SK-N-SH treated with all-trans-retinoic acid at 6 μM for 48 hours (cell line): ENCODE data around the gene NAGLU.

Experiments
- ATAC-seq: fragments of 200-7000 bp; cut with Tn5 transposase; 3 replicates; pipeline ENCODE4 v1.9.1; 2020; ENCODE audit warnings: mild to moderate bottlenecking, moderate library complexity
- ARNTL ChIP-seq: fragments of 450-650 bp; formaldehyde crosslinking; IDR thresholded peaks from 2 replicates; pipeline ENCODE4 v1.5.0; 2020; ENCODE audit warnings: low read depth, mild to moderate bottlenecking, moderate library complexity, borderline replicate concordance
- BACH2 ChIP-seq: fragments of 250-450 bp; sonication (Bioruptor Pico); IDR thresholded peaks from 2 replicates; pipeline ENCODE4 v1.9.0; 2021; ENCODE audit warnings: mild to moderate bottlenecking, borderline replicate concordance
- ESRRG ChIP-seq: fragments of 250-450 bp; sonication (Bioruptor Pico); IDR thresholded peaks from 2 replicates; pipeline ENCODE4 v1.6.1; 2021; ENCODE audit warnings: mild to moderate bottlenecking
- GLIS3 ChIP-seq: fragments of 250-450 bp; sonication (Bioruptor Pico); IDR thresholded peaks from 2 replicates; pipeline ENCODE4 v1.5.0; 2020; ENCODE audit warnings: mild to moderate bottlenecking, moderate library complexity
- ISL1 ChIP-seq: fragments of 250-450 bp; sonication (Bioruptor Pico); IDR thresholded peaks from 2 replicates; pipeline ENCODE4 v2.1.2; 2022; ENCODE audit warnings: mild to moderate bottlenecking, moderate library complexity
- OSR1 ChIP-seq: fragments of 250-450 bp; sonication (Bioruptor Pico); IDR thresholded peaks from 2 replicates; pipeline ENCODE4 v1.8.0; 2022; ENCODE audit warnings: moderate library complexity, mild to moderate bottlenecking, inconsistent platforms
- PPARA ChIP-seq: fragments of 250-450 bp; sonication (Bioruptor Pico); IDR thresholded peaks from 2 replicates; pipeline ENCODE4 v1.5.0; 2020; ENCODE audit warnings: mild to moderate bottlenecking, borderline replicate concordance
- RARB ChIP-seq: fragments of 250-450 bp; sonication (Bioruptor Pico); IDR thresholded peaks from 2 replicates; pipeline ENCODE4 v1.8.0; 2021; ENCODE audit warnings: mild to moderate bottlenecking, moderate library complexity
- TCF4 ChIP-seq: fragments of 250-450 bp; sonication (Bioruptor Pico); IDR thresholded peaks from 2 replicates; pipeline ENCODE4 v1.8.0; 2021; ENCODE audit warnings: mild to moderate bottlenecking, moderate library complexity, borderline replicate concordance
- TOX ChIP-seq: fragments of 250-450 bp; sonication (Bioruptor Pico); IDR thresholded peaks from 2 replicates; pipeline ENCODE4 v1.8.0; 2021; ENCODE audit warnings: mild to moderate bottlenecking, moderate library complexity, borderline replicate concordance
- TSHZ2 ChIP-seq: fragments of 250-450 bp; sonication (Bioruptor Pico); IDR thresholded peaks from 2 replicates; pipeline ENCODE4 v1.5.0; 2020; ENCODE audit warnings: mild to moderate bottlenecking, moderate library complexity
- ZC3H10 ChIP-seq: fragments of 250-450 bp; sonication (Bioruptor Pico); IDR thresholded peaks from 2 replicates; pipeline ENCODE4 v1.5.1; 2021; ENCODE audit warnings: mild to moderate bottlenecking, moderate library complexity
- ZFP3 ChIP-seq: fragments of 250-450 bp; sonication (Bioruptor Pico); IDR thresholded peaks from 2 replicates; pipeline ENCODE4 v1.5.0; 2020; ENCODE audit warnings: mild to moderate bottlenecking, moderate library complexity
- ZFP30 ChIP-seq: fragments of 450-650 bp; formaldehyde crosslinking; IDR thresholded peaks from 2 replicates; pipeline ENCODE4 v1.5.0; 2022; ENCODE audit warnings: mild to moderate bottlenecking, moderate library complexity
- ZNF565 ChIP-seq: fragments of 450-650 bp; formaldehyde crosslinking; conservative IDR thresholded peaks from 2 replicates; pipeline ENCODE4 v1.5.0; 2020; ENCODE audit warnings: low read depth, mild to moderate bottlenecking, moderate library complexity
- ZNF70 ChIP-seq: fragments of 450-650 bp; formaldehyde crosslinking; IDR thresholded peaks from 2 replicates; pipeline ENCODE4 v1.5.0; 2020; ENCODE audit warnings: mild to moderate bottlenecking, moderate library complexity
- ZNF8 ChIP-seq: fragments of 450-650 bp; formaldehyde crosslinking; IDR thresholded peaks from 2 replicates; pipeline ENCODE4 v1.5.0; 2020; ENCODE audit warnings: mild to moderate bottlenecking, moderate library complexity
- TF ChIP-seq, protein P1 (sequence below): fragments of 250-450 bp; sonication (Bioruptor Pico); IDR thresholded peaks from 2 replicates; pipeline ENCODE4 v1.8.0; 2020; ENCODE audit warnings: mild to moderate bottlenecking, moderate library complexity, borderline replicate concordance
- TF ChIP-seq, protein P2 (sequence below): fragments of 250-450 bp; sonication (Bioruptor Pico); IDR thresholded peaks from 2 replicates; pipeline ENCODE4 v1.5.1; 2020; ENCODE audit warnings: low read depth, mild to moderate bottlenecking, moderate library complexity
- TF ChIP-seq, protein P3 (sequence below): fragments of 250-450 bp; sonication (Bioruptor Pico); IDR thresholded peaks from 2 replicates; pipeline ENCODE4 v1.8.0; 2021; ENCODE audit warnings: low read depth, mild to moderate bottlenecking, moderate library complexity, borderline replicate concordance

NAGLU gene

DNA sequence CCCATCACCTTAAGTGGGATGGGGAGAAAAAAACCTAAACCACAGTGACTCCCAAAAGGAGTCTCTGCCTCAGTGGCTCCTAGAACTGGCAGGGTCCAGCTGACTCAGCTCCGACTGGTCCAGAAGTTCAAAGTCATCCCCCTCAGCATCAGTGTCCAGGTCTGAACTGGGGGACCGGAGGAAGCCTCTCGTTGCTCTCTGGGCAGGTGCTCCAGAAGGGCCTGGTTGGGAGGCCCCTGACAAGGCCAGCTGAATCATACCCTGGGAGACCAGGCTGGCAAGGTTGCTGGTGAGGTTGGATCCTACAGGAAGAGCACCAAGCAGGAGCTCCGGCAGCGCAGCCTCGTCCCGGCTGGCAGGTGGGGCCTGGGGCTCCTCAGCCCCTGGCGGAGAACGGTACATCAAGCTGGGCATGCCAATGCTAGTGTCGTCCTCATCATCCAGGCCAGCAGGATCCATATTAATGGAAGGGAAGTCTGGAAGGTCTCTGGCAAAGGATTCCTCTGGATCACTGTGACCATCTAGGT lies 45.8 kb downstream of the NAGLU start:
- ATAC-seq = no peak
- TF ChIP-seq ZNF565 (CRISPR knock-in tag) = no peak
- TF ChIP-seq ISL1 (CRISPR knock-in tag) = no peak
- TF ChIP-seq OSR1 = no peak
- TF ChIP-seq, protein P1, sequence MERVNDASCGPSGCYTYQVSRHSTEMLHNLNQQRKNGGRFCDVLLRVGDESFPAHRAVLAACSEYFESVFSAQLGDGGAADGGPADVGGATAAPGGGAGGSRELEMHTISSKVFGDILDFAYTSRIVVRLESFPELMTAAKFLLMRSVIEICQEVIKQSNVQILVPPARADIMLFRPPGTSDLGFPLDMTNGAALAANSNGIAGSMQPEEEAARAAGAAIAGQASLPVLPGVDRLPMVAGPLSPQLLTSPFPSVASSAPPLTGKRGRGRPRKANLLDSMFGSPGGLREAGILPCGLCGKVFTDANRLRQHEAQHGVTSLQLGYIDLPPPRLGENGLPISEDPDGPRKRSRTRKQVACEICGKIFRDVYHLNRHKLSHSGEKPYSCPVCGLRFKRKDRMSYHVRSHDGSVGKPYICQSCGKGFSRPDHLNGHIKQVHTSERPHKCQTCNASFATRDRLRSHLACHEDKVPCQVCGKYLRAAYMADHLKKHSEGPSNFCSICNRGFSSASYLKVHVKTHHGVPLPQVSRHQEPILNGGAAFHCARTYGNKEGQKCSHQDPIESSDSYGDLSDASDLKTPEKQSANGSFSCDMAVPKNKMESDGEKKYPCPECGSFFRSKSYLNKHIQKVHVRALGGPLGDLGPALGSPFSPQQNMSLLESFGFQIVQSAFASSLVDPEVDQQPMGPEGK (CRISPR knock-in tag) = no peak
- no peak for TF ChIP-seq ARNTL (CRISPR knock-in tag)
- TF ChIP-seq GLIS3 = no peak

DNA sequence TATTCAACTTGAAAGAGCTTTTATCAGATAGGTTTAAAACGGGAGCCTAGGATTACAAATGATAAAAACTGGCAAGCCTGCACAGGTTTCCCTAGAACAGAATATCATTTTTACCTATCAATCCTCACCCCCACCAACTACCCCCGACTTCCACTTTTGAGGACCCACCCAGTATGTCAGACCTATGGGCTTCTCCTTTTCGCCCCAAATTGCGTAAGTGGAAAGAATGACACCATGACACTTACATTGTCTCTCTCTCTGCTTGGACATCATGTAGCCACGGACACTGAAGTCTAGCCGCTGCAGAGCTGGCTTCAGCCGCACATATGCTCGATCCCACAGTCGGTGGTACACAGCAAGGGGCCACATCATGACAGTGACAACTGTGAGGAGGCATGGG lies 48.8 kb downstream of the NAGLU start:
- ATAC-seq = no peak

More for the DNA sequence above, 48.8 kb downstream of the NAGLU start:
- TF ChIP-seq ZNF8 (CRISPR knock-in tag) (no peak), ZNF565 (CRISPR knock-in tag) (no peak), ZFP30 (no peak), TCF4 (CRISPR knock-in tag) (no peak), TSHZ2 (CRISPR knock-in tag) (no peak), ARNTL (CRISPR knock-in tag) (no peak), BACH2 (CRISPR knock-in tag) (no peak), RARB (no peak), ESRRG (CRISPR knock-in tag) (no peak), ZC3H10 (CRISPR knock-in tag) (no peak), GLIS3 (no peak), ZNF70 (no peak), ZFP3 (no peak), OSR1 (no peak), TOX (CRISPR knock-in tag) (no peak), PPARA (no peak)
- TF ChIP-seq, protein P2, sequence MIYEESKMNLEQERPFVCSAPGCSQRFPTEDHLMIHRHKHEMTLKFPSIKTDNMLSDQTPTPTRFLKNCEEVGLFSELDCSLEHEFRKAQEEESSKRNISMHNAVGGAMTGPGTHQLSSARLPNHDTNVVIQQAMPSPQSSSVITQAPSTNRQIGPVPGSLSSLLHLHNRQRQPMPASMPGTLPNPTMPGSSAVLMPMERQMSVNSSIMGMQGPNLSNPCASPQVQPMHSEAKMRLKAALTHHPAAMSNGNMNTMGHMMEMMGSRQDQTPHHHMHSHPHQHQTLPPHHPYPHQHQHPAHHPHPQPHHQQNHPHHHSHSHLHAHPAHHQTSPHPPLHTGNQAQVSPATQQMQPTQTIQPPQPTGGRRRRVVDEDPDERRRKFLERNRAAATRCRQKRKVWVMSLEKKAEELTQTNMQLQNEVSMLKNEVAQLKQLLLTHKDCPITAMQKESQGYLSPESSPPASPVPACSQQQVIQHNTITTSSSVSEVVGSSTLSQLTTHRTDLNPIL (CRISPR knock-in tag) = no peak
- TF ChIP-seq, protein P3, sequence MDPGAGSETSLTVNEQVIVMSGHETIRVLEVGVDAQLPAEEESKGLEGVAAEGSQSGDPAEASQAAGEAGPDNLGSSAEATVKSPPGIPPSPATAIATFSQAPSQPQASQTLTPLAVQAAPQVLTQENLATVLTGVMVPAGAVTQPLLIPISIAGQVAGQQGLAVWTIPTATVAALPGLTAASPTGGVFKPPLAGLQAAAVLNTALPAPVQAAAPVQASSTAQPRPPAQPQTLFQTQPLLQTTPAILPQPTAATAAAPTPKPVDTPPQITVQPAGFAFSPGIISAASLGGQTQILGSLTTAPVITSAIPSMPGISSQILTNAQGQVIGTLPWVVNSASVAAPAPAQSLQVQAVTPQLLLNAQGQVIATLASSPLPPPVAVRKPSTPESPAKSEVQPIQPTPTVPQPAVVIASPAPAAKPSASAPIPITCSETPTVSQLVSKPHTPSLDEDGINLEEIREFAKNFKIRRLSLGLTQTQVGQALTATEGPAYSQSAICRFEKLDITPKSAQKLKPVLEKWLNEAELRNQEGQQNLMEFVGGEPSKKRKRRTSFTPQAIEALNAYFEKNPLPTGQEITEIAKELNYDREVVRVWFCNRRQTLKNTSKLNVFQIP (CRISPR knock-in tag) = no peak
- TF ChIP-seq, protein P1 (CRISPR knock-in tag) = no peak
